ENCODE data around the gene CDH23. TPM values are rescaled to one million over a fixed set of nuclear protein-coding genes. Genes with fewer than 3 reads are reported as not detected.

Gene CDH23
- total RNA-seq, 6 donors from 2014 or later: 4.7 to 29.3 (median 10.4) TPM

DNA sequence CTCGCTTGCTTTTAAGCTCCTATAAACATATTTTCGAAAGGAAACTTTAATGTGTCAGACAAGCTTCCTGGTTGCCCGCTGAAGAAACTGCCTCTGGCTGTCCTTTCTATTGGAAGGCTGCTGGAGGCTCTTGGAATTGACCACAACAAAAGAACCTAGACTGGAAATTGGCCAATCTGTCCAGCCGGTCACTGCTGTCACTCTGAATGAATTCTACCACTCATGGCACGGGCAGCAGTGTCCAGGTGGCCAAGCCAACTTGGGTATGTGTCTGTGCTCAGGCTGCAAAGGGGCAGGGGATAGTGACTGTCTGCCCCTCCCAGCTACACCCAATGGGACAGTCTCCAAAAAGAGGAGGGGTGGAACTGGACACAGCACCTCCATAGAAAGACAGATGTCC lies 57.6 kb downstream of the CDH23 start:
- Histone ChIP-seq H3K27ac (no peak overlapping the region), H3K4me1 (no peaks in the 10 kb centered on the region), H3K36me3 (no peaks in the 10 kb centered on the region), H3K27me3 (no peaks in the 10 kb centered on the region), H3K9me3 (no peaks in the 10 kb centered on the region), H3K4me3 (no peak overlapping the region)
- ATAC-seq (ENCODE audit: low FRiP score in 2 of 2) (no peak), DNase-seq (no peak)
- no peak for TF ChIP-seq POLR2AphosphoS5 (IDR thresholded peaks at IDR 0.05)
- WGBS, 2 donors: 57 to 72% methylated on average over 3 to 5 of the region's 5 CpGs

DNA sequence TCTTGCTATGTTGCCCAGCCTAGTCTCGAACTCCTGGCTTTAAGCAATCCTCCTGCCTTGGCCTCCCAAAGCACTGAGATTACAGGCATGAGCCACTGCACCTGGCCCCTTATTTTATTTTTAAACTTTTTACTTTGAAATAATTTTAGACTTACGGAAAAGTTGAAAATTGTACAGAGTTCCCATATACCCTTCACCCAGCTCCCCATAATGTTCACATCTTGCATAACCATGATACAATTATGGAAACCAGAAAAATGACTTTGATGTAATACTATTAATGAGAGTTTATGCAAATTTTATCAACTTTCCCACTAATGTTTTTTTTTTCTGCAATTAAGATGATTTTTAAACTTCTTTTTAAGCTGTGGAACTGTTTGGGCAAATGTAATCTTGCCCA lies 58.3 kb downstream of the CDH23 start:
- WGBS, 2 donors: 65 to 74% methylated on average over 2 of the region's 2 CpGs
- Histone ChIP-seq H3K4me1 (no peaks in the 10 kb centered on the region), H3K27ac (no peak overlapping the region), H3K4me3 (no peak overlapping the region), H3K27me3 (no peaks in the 10 kb centered on the region), H3K9me3 (no peaks in the 10 kb centered on the region), H3K36me3 (no peaks in the 10 kb centered on the region)
- DNase-seq (no peak), ATAC-seq (ENCODE audit: low FRiP score in 2 of 2) (no peak)
- TF ChIP-seq POLR2AphosphoS5 (IDR thresholded peaks at IDR 0.05) (no peak), EP300 (IDR thresholded peaks at IDR 0.05) (no peak), POLR2A (IDR thresholded peaks at IDR 0.05) (no peak)
- TF ChIP-seq, protein P1, sequence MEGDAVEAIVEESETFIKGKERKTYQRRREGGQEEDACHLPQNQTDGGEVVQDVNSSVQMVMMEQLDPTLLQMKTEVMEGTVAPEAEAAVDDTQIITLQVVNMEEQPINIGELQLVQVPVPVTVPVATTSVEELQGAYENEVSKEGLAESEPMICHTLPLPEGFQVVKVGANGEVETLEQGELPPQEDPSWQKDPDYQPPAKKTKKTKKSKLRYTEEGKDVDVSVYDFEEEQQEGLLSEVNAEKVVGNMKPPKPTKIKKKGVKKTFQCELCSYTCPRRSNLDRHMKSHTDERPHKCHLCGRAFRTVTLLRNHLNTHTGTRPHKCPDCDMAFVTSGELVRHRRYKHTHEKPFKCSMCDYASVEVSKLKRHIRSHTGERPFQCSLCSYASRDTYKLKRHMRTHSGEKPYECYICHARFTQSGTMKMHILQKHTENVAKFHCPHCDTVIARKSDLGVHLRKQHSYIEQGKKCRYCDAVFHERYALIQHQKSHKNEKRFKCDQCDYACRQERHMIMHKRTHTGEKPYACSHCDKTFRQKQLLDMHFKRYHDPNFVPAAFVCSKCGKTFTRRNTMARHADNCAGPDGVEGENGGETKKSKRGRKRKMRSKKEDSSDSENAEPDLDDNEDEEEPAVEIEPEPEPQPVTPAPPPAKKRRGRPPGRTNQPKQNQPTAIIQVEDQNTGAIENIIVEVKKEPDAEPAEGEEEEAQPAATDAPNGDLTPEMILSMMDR (IDR thresholded peaks at IDR 0.05): no peak

DNA sequence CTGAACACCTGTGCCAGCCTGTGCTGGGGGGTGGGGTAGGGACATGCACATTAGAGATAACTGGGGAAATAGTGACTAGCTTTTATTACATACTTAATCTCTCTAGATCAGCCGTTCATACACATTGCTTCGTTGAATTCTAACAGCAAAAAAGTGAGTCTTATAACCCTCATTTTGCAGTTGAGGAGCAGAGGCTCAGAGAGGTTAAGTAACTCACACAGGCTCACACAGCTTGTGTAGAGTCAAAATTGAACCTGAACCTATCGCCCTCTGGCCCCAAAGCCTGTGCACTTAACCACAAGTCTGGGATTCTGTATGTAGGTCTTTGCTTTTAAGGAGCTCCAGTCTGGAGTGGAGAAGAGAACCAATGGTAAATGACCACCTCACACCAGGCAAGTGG lies 59.9 kb downstream of the CDH23 start:
- Histone ChIP-seq H3K27me3 (no peaks in the 10 kb centered on the region), H3K4me3 (no peak overlapping the region), H3K27ac (no peak overlapping the region), H3K9me3 (no peaks in the 10 kb centered on the region), H3K4me1 (no peaks in the 10 kb centered on the region), H3K36me3 (no peaks in the 10 kb centered on the region)
- WGBS, 2 donors: 79 to 85% methylated on average over 3 of the region's 3 CpGs
- ATAC-seq (ENCODE audit: low FRiP score in 2 of 2): no peak
- DNase-seq: no peak
- TF ChIP-seq EP300 (IDR thresholded peaks at IDR 0.05) (no peak), POLR2A (IDR thresholded peaks at IDR 0.05) (no peak), POLR2AphosphoS5 (IDR thresholded peaks at IDR 0.05) (no peak)
- TF ChIP-seq, protein P1 (IDR thresholded peaks at IDR 0.05): no peak

DNA sequence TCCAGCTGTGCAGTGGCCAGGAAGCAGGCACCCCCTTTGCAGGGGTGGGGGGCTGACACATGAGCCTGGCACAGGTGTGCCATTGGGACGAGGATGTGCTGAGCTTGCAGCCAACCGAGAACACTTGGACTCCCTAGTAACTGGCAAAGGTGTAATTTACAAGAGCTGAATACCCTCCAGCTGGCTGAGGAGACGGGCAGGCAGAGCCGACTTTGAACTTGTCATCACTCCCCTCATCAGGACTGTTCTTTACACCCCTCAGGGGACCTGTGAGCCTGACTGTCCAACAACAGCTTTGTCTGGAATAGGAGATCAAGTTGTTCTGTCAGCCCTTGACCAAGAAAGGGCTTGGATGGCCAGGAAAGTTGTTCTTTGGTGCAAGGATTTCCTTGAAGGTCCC lies 61.2 kb downstream of the CDH23 start:
- H3K4me1 ChIP-seq: no peaks in the 10 kb centered on the region
- 68 to 77% methylated on average over 3 to 4 of the region's 4 CpGs for WGBS, 2 donors
- no peaks in the 10 kb centered on the region for H3K27me3 ChIP-seq
- no peaks in the 10 kb centered on the region for H3K9me3 ChIP-seq
- H3K27ac ChIP-seq: no peak overlapping the region
- H3K4me3 ChIP-seq: no peak overlapping the region
- ATAC-seq (ENCODE audit: low FRiP score in 2 of 2) (no peak), DNase-seq (no peak)
- no peaks in the 10 kb centered on the region for H3K36me3 ChIP-seq
- TF ChIP-seq EP300 (IDR thresholded peaks at IDR 0.05) (no peak), POLR2AphosphoS5 (IDR thresholded peaks at IDR 0.05) (no peak), POLR2A (IDR thresholded peaks at IDR 0.05) (no peak)
- TF ChIP-seq, protein P1 (IDR thresholded peaks at IDR 0.05): no peak

DNA sequence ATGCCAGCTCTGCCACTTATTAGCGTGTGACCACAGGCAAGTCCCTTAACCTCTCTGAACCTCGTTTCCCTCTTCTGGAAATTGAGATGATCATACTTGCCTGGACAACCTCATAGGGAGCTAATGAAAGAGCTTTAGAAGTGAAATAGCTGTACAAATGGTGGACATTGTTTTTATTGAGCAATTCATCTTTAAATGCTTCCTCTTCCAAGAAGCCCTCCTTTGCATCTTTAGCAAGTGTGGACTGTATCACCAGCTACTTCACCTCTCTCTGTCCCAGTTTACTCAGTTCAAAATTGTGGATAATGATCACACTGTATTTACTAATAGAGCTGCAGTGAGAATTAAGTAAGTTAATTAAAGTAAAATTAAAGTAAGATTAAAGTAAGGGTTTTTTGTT lies 61.7 kb downstream of the CDH23 start:
- 84 to 92% methylated on average over 2 of the region's 2 CpGs for WGBS, 2 donors
- H3K4me3 ChIP-seq: no peak overlapping the region
- no peak for TF ChIP-seq EP300 (IDR thresholded peaks at IDR 0.05)
- TF ChIP-seq POLR2A (IDR thresholded peaks at IDR 0.05): no peak
- TF ChIP-seq, protein P1 (IDR thresholded peaks at IDR 0.05): no peak
- TF ChIP-seq POLR2AphosphoS5 (IDR thresholded peaks at IDR 0.05): no peak
- H3K27ac ChIP-seq: no peak overlapping the region
- H3K36me3 ChIP-seq: no peaks in the 10 kb centered on the region
- no peaks in the 10 kb centered on the region for H3K9me3 ChIP-seq
- ATAC-seq (ENCODE audit: low FRiP score in 2 of 2) (no peak), DNase-seq (no peak)
- H3K4me1 ChIP-seq: no peaks in the 10 kb centered on the region
- no peaks in the 10 kb centered on the region for H3K27me3 ChIP-seq

Measured in upper lobe of left lung (tissue), 6 donors.